MM.1S (cell line): ENCODE measurements around the gene MAGI2.

ENCODE experiments used
- DNase-seq: peaks from one replicate; pipeline ENCODE4 v3.0.0-alpha.2; 2015
- H2AFZ ChIP-seq: fragments of 300-600 bp; sonication (generic); 2 replicates; pipeline ENCODE4 v1.6.0; 2016; ENCODE audit warnings: antibody characterized with exemption, low read length
- H3F3A ChIP-seq: fragments of 300-600 bp; sonication (generic); 2 replicates; pipeline ENCODE4 v1.6.1; 2016; ENCODE audit warnings: mild to moderate bottlenecking, antibody characterized with exemption, low read length, moderate library complexity, mixed read lengths; ENCODE audit not compliant: insufficient read depth
- H3K27ac ChIP-seq: fragments of 300-600 bp; sonication (generic); 2 replicates; pipeline ENCODE4 v1.5.1; 2016; ENCODE audit warnings: mild to moderate bottlenecking, low read length
- H3K27me3 ChIP-seq: fragments of 300-600 bp; sonication (generic); replicated peaks from 2 replicates; pipeline ENCODE4 v1.6.0; 2016; ENCODE audit warnings: low read length; ENCODE audit not compliant: insufficient read depth
- H3K36me3 ChIP-seq: fragments of 300-600 bp; sonication (generic); replicated peaks from 2 replicates; pipeline ENCODE4 v1.6.1; 2016; ENCODE audit warnings: mild to moderate bottlenecking, low read length, mixed read lengths; ENCODE audit not compliant: insufficient read depth
- H3K4me1 ChIP-seq: fragments of 300-600 bp; sonication (generic); 2 replicates; pipeline ENCODE4 v1.6.1; 2016; ENCODE audit warnings: low read length, mixed read lengths
- H3K4me2 ChIP-seq: fragments of 300-600 bp; sonication (generic); 2 replicates; pipeline ENCODE4 v1.6.0; 2016; ENCODE audit warnings: low read depth, low read length
- H3K4me3 ChIP-seq: fragments of 300-600 bp; sonication (generic); 2 replicates; pipeline ENCODE4 v1.5.1; 2016; ENCODE audit warnings: low read length, mixed read lengths
- H3K79me2 ChIP-seq: fragments of 300-600 bp; sonication (generic); 2 replicates; pipeline ENCODE4 v1.6.1; 2016; ENCODE audit warnings: mixed run types, low read length, mixed read lengths
- H3K9ac ChIP-seq: fragments of 300-600 bp; sonication (generic); 2 replicates; pipeline ENCODE4 v1.6.1; 2016; ENCODE audit warnings: low read length, mixed read lengths
- H3K9me2 ChIP-seq: fragments of 300-600 bp; sonication (generic); replicated peaks from 2 replicates; pipeline ENCODE4 v1.6.1; 2016; ENCODE audit warnings: mild to moderate bottlenecking, low read length, mixed read lengths; ENCODE audit not compliant: insufficient read depth
- H3K9me3 ChIP-seq: fragments of 300-600 bp; sonication (generic); replicated peaks from 2 replicates; pipeline ENCODE4 v1.6.1; 2016; ENCODE audit warnings: mild to moderate bottlenecking, low read length, mixed read lengths; ENCODE audit not compliant: insufficient read depth
- H4K20me1 ChIP-seq: fragments of 300-600 bp; sonication (generic); 2 replicates; pipeline ENCODE4 v1.6.1; 2016; ENCODE audit warnings: mild to moderate bottlenecking, low read length, moderate library complexity, mixed read lengths; ENCODE audit not compliant: insufficient read depth
- CTCF ChIP-seq: fragments of 300-600 bp; sonication (generic); IDR thresholded peaks from 2 replicates; pipeline ENCODE4 v1.5.1; 2016; ENCODE audit warnings: antibody characterized with exemption, low read length, mixed read lengths
- EZH2 ChIP-seq: fragments of 300-600 bp; sonication (generic); optimal IDR thresholded peaks from 2 replicates; pipeline ENCODE3; 2017; ENCODE audit warnings: low read depth, mild to moderate bottlenecking, antibody characterized with exemption, low read length, mixed read lengths
- EZH2phosphoT487 ChIP-seq: fragments of 300-600 bp; sonication (generic); IDR thresholded peaks from 2 replicates; pipeline ENCODE4 v1.6.1; 2018; ENCODE audit warnings: antibody characterized with exemption, low read length

MAGI2 gene

GRCh38 chr7:79398138-79398749 is 55.2 kb downstream of the MAGI2 start:
- no peak overlapping the region for H3K9ac ChIP-seq
- no peaks in the 10 kb centered on the region for H3F3A ChIP-seq
- no peak overlapping the region for H3K27ac ChIP-seq
- TF ChIP-seq CTCF (no peak), EZH2 (no peak), EZH2phosphoT487 (no peak)
- no peak overlapping the region for H2AFZ ChIP-seq
- DNase-seq = no peak
- H3K4me3 ChIP-seq = no peak overlapping the region
- no peaks in the 10 kb centered on the region for H3K27me3 ChIP-seq
- H3K4me1 ChIP-seq = no peaks in the 10 kb centered on the region
- H4K20me1 ChIP-seq = no peaks in the 10 kb centered on the region
- H3K9me3 ChIP-seq = no peaks in the 10 kb centered on the region
- H3K4me2 ChIP-seq = no peak overlapping the region
- no peaks in the 10 kb centered on the region for H3K36me3 ChIP-seq
- H3K79me2 ChIP-seq = no peaks in the 10 kb centered on the region
- no peaks in the 10 kb centered on the region for H3K9me2 ChIP-seq

GRCh38 chr7:79386688-79387422 is 66.6 kb downstream of the MAGI2 start:
- DNase-seq = no peak
- Histone ChIP-seq H3K27ac (no peak overlapping the region), H3F3A (no peaks in the 10 kb centered on the region)

GRCh38 chr7:79381921-79382320 is 71.5 kb downstream of the MAGI2 start:
- H3K4me3 ChIP-seq = no peak overlapping the region
- H2AFZ ChIP-seq = no peak overlapping the region
- no peak overlapping the region for H3K9ac ChIP-seq
- H3K9me2 ChIP-seq = no peaks in the 10 kb centered on the region; the same call in 1 of the 2 replicates
- no peaks in the 10 kb centered on the region for H3K36me3 ChIP-seq
- no peak for TF ChIP-seq CTCF
- TF ChIP-seq EZH2 = no peak
- TF ChIP-seq EZH2phosphoT487 = no peak
- H3K4me2 ChIP-seq = no peak overlapping the region
- DNase-seq = no peak
- no peaks in the 10 kb centered on the region for H3K27me3 ChIP-seq
- H3K9me3 ChIP-seq = no peaks in the 10 kb centered on the region
- no peaks in the 10 kb centered on the region for H4K20me1 ChIP-seq
- no peaks in the 10 kb centered on the region for H3K79me2 ChIP-seq
- H3K4me1 ChIP-seq = no peaks in the 10 kb centered on the region
- no peaks in the 10 kb centered on the region for H3F3A ChIP-seq
- no peak overlapping the region for H3K27ac ChIP-seq

More at GRCh38 chr7:79386688-79387422, 66.6 kb downstream of the MAGI2 start:
- Histone ChIP-seq H2AFZ (no peak overlapping the region), H3K9ac (no peak overlapping the region), H3K9me3 (no peaks in the 10 kb centered on the region), H3K27me3 (no peaks in the 10 kb centered on the region), H3K9me2 (no peaks in the 10 kb centered on the region), H3K36me3 (no peaks in the 10 kb centered on the region), H3K79me2 (no peaks in the 10 kb centered on the region), H3K4me1 (no peaks in the 10 kb centered on the region), H3K4me2 (no peak overlapping the region), H3K4me3 (no peak overlapping the region), H4K20me1 (no peaks in the 10 kb centered on the region)
- TF ChIP-seq EZH2phosphoT487 (no peak), CTCF (no peak), EZH2 (no peak)
